WI38 (cell line): ENCODE data around the gene ETV2.

Experiments
- H3K4me3 ChIP-seq: 2 replicates; pipeline ENCODE4 v1.5.1; 2011; ENCODE audit warnings: low read depth, mild to moderate bottlenecking, control low read depth, low read length
- TF ChIP-seq, protein P1 (sequence below): IDR thresholded peaks from 2 replicates; pipeline ENCODE4 v1.5.1; 2012; ENCODE audit warnings: low read depth, mild to moderate bottlenecking, control low read depth, low read length

Gene ETV2

DNA sequence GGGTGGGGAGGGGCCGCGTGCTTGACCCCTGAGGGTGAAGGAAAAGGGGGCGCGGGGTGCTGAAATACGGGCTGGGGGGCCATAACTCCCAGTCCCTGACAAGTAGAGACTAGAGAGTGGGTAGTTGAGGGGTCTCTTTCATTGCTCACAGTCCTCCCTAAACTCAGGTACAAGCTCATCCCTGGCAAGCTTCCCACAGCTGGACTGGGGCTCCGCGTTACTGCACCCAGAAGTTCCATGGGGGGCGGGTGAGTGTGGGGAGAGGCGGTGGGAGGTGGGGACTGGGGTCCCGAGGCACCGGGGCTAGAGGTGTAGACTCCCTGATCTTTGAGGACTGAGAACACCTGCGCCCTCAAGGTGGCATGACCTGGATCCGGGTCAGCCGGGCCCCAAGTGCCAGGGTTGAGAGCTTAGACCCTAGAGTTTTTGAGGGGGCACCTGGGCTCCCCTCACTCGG is 1.3 kb downstream of the ETV2 start:
- peak overlapping the region; percentile 59 for H3K4me3 ChIP-seq

DNA sequence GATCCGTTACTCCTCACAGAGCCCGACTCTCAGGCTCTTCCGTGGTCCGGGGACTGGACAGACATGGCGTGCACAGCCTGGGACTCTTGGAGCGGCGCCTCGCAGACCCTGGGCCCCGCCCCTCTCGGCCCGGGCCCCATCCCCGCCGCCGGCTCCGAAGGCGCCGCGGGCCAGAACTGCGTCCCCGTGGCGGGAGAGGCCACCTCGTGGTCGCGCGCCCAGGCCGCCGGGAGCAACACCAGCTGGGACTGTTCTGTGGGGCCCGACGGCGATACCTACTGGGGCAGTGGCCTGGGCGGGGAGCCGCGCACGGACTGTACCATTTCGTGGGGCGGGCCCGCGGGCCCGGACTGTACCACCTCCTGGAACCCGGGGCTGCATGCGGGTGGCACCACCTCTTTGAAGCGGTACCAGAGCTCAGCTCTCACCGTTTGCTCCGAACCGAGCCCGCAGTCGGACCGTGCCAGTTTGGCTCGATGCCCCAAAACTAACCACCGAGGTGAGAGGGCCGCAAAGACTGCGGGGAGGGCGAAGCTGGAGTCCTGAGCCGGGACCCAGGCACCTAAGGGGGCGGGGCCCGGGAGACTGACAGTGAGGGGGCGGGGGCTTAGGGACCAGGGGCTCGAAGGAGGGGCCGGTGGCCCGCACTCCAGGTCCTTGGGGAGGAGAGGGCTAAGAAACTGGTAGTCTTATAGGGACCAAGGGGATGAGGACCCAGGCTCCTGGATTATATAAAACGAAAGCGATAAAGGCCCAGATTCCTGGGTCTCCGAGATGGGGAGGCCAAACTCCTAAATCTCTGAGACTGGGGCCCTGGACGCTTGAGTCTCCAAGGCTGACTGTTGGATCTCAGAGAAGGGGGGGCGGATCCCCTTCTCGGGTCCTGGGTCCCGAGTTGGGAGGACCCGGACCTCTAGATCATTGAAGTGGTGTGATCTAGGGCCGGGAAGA is 2.0 kb downstream of the ETV2 start:
- peak overlapping the region; percentile 59 for H3K4me3 ChIP-seq
- TF ChIP-seq, protein P1, sequence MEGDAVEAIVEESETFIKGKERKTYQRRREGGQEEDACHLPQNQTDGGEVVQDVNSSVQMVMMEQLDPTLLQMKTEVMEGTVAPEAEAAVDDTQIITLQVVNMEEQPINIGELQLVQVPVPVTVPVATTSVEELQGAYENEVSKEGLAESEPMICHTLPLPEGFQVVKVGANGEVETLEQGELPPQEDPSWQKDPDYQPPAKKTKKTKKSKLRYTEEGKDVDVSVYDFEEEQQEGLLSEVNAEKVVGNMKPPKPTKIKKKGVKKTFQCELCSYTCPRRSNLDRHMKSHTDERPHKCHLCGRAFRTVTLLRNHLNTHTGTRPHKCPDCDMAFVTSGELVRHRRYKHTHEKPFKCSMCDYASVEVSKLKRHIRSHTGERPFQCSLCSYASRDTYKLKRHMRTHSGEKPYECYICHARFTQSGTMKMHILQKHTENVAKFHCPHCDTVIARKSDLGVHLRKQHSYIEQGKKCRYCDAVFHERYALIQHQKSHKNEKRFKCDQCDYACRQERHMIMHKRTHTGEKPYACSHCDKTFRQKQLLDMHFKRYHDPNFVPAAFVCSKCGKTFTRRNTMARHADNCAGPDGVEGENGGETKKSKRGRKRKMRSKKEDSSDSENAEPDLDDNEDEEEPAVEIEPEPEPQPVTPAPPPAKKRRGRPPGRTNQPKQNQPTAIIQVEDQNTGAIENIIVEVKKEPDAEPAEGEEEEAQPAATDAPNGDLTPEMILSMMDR = no peak

More for the DNA sequence above, 1.3 kb downstream of the ETV2 start:
- TF ChIP-seq, protein P1 = no peak

GRCh38 chr19:35644206-35644986 is 2.9 kb downstream of the ETV2 start:
- peak overlapping the region; percentile 59 for H3K4me3 ChIP-seq
- TF ChIP-seq, protein P1 = no peak

GRCh38 chr19:35644987-35645679 is 3.6 kb downstream of the ETV2 start:
- peak overlapping the region; percentile 59 for H3K4me3 ChIP-seq
- TF ChIP-seq, protein P1 = no peak

- TF ChIP-seq, protein P1 = no peak
- H3K4me3 ChIP-seq = no peak overlapping the region
Observed at GRCh38 chr19:35645680-35646511, 4.4 kb downstream of the ETV2 start.
